Measurements from ENCODE around the gene SYCE1.

GRCh38 chr10:133526957-133527588 lies 38.3 kb downstream of the SYCE1 start, which contains the start of gene CYP2E1:
- TF ChIP-seq CTCF (IDR thresholded peaks at IDR 0.05) (no peak), POLR2A (IDR thresholded peaks at IDR 0.05) (peak; percentile 77)
